A673 (cell line): Measurements from ENCODE around the gene FAM13C.

Experiments used
- CTCF ChIP-seq: fragments of 300-800, 200-600 bp; sonication (generic); conservative IDR thresholded peaks from 2 replicates; pipeline ENCODE4 v1.5.1; 2017; ENCODE audit warnings: low read depth, mild to moderate bottlenecking, antibody characterized with exemption, low read length, moderate library complexity, mixed read lengths
- EZH2 ChIP-seq: fragments of 200-600 bp; sonication (generic); IDR thresholded peaks from 2 replicates; pipeline ENCODE4 v1.6.1; 2017; ENCODE audit warnings: borderline replicate concordance, low read depth, mild to moderate bottlenecking, mixed read lengths, antibody characterized with exemption, low read length; ENCODE audit not compliant: poor library complexity, severe bottlenecking

DNA sequence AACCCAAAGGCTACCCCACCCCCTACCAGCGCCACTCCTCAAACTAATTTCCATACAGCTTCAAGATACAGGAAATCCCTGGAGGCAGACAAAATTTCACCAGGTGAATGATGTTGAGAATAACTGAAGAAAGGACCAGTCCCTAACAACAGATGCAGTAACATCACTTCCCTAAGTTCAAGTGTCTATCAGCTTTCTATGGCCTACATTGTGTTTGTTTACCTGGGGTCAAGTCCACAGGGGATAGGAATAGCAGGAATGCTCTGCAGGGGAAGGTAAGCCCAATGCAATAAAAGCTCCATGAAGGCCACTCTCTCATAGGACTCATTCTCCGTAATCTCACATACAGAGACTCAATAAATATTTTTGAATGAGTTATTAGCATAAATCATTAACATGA, 26.9 kb downstream of the FAM13C start:
- TF ChIP-seq CTCF = no peak
- no peak for TF ChIP-seq EZH2
